Measurements from ENCODE around the gene SORCS2. TPM values are rescaled to one million over a fixed set of nuclear protein-coding genes. Genes with fewer than 3 reads are reported as not detected.

SORCS2 gene
- total and polyA plus RNA-seq, 9 donors = 7.4 to 24.9 (median 13.0) TPM

DNA sequence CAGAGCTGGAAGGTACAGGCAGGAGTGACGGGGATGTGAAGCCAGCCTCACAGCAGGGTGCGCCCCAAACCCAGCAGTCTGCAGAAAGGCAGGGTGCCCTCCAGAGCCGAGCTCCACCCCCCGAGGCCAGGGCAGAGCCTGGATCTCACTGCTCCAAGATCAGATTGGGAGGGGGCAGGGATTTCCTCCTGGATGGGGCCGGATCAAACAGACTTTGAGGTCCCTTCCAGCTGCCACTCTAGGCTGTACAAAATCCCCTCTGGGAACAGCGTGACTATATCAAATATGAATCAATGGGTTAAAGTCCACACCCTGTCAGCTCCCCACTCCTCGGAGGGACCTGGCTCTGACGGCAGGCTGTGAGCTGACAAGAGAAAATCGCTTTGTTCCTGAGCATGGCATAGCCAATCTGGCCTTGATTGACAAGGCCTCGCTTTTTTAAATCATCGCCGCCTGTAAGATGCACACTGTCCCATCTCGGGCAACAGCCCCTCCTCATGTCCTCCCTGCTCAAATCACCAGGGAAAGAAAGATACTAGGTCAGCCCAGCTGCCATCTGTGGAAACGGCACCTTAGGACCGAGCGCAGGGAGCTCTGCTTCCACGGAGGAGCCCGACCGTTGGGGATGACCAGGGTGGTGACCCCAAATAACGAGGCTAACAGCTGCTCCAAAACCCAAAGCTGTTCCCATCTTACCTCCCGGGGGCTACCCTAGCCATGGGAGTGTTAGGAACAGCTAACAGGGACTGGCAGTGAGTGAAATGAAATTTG lies 202.5 kb downstream of the SORCS2 start:
- no peak for DNase-seq
- H3K4me3 ChIP-seq (ENCODE audit: low read length) = no peak overlapping the region
- H3K36me3 ChIP-seq (ENCODE audit: control insufficient read depth, insufficient read depth, low read length) = no peaks in the 10 kb centered on the region
- H3K27ac ChIP-seq (ENCODE audit: low read length) = no peak overlapping the region
- WGBS (ENCODE audit: insufficient coverage) = 57% methylated on average over 12 of the region's 21 CpGs
- H3K9me3 ChIP-seq (replicated peaks; ENCODE audit: control insufficient read depth, low read depth, low read length) = no peaks in the 10 kb centered on the region
- H3K4me1 ChIP-seq (ENCODE audit: control insufficient read depth, insufficient read depth, low read length) = peaks cover 52% of the 10 kb centered on the region
- peaks cover 66% of the 10 kb centered on the region for H3K27me3 ChIP-seq (ENCODE audit: control insufficient read depth, insufficient read depth, low read length)

DNA sequence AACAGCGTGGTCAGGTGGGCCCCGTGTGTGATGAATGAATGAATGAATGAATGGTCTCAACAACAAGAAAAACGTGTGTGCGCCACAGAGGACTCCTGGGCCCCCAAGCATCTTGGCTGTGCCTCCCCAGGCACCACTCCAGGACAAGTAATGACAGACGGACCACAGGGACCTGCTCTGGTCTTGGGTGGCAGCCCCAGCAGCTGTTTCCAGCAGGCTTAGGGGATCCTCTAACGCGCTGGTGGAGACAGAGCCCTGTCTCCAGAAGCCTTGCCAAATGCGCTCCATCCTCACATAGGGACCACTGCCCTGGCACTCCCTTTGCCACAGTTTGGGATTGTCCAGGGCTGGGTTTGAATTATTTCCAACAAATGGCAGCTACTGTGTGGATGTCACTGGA lies 203.3 kb downstream of the SORCS2 start:
- H3K27ac ChIP-seq (ENCODE audit: low read length) = no peak overlapping the region
- H3K4me3 ChIP-seq (ENCODE audit: low read length) = no peak overlapping the region
- peak; percentile 49 for DNase-seq
- peaks cover 52% of the 10 kb centered on the region for H3K4me1 ChIP-seq (ENCODE audit: control insufficient read depth, insufficient read depth, low read length)
- H3K9me3 ChIP-seq (replicated peaks; ENCODE audit: control insufficient read depth, low read depth, low read length) = no peaks in the 10 kb centered on the region
- H3K36me3 ChIP-seq (ENCODE audit: control insufficient read depth, insufficient read depth, low read length) = no peaks in the 10 kb centered on the region
- WGBS (ENCODE audit: insufficient coverage) = 67% methylated on average over 6 of the region's 8 CpGs
- peaks cover 64% of the 10 kb centered on the region for H3K27me3 ChIP-seq (ENCODE audit: control insufficient read depth, insufficient read depth, low read length)

DNA sequence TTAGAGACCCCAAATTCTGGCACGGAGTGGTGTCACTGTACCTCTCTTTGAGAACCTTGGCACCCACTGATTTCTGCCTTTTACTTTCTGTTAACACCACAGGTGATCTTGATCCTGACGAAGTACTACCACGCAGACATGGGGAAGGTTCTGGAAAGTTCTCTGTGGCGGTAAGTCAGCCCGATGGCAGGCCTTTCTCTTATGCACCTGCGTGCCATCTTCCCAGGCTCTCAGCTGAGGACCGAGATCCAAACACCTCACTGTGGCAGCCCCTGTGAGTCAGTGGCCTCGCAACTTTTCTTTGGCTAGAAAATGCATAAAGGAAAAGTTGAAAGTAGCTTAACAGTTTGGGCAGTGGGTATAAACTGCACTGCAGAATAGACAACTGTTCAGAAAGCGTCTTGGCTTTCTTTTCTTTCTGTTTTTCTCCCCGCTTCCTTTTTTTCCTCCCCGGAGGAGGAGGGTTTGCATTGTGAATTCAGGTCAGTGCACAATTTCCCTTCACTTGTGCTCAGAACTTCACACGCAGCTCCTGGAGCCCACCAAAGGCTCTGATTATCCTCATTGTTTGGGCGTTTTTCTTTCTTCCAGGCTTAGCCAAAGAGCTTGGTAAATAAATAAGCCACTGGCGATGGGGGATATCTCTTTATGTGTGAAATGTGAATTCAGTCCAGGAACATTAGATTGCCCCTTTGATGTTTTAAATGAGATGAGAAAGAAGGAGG lies 204.0 kb downstream of the SORCS2 start:
- H3K27ac ChIP-seq (ENCODE audit: low read length) = no peak overlapping the region
- peaks cover 52% of the 10 kb centered on the region for H3K4me1 ChIP-seq (ENCODE audit: control insufficient read depth, insufficient read depth, low read length)
- WGBS (ENCODE audit: insufficient coverage) = 88% methylated on average over 9 of the region's 14 CpGs
- no peak overlapping the region for H3K4me3 ChIP-seq (ENCODE audit: low read length)
- peaks cover 59% of the 10 kb centered on the region for H3K27me3 ChIP-seq (ENCODE audit: control insufficient read depth, insufficient read depth, low read length)
- H3K36me3 ChIP-seq (ENCODE audit: control insufficient read depth, insufficient read depth, low read length) = no peaks in the 10 kb centered on the region
- no peak for DNase-seq
- H3K9me3 ChIP-seq (replicated peaks; ENCODE audit: control insufficient read depth, low read depth, low read length) = no peaks in the 10 kb centered on the region

DNA sequence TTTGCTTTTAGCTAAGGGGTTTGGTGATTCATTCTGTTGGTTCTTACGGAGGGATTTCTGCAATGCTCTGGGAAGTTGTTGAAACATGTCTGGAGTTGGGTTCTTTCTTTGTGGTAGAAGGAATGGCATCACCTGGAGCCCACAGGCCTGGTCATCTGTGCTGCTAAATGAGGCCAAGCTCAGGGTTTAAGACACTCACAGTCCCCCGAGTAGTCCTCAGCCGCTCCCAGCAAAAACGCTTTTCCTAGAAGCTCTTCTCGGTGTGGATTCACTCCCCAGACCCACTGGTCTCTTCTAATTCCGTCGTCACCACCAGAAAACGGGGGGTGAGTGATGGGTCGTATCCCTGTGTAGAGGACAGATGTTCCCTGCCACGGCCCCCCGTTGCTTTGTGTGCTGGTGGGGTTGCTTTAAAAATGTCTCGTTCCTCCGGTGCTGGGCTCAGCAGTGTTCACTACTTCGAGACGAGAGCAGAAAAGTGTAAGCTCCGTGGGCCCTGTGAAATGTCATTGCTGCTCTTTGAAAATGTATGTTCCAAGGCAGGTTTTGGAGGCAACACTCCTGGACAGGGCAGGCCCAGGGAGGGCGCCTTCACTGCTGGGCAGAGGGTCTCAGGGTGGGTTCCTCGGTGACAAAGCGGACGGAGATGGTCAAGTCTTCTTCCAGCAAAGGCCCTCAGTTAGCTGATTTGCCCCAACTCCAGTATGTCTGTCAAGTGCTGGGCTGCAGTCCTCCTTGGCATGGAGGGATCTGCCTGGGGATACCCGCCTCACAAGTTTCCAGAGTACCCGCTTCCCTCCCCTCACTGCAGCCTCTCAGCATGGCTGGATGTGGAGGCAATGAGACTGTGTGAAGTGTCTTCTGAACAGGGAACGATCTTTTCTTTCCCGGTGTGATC lies 205.1 kb downstream of the SORCS2 start:
- H3K4me1 ChIP-seq (ENCODE audit: control insufficient read depth, insufficient read depth, low read length) = peaks cover 52% of the 10 kb centered on the region
- H3K9me3 ChIP-seq (replicated peaks; ENCODE audit: control insufficient read depth, low read depth, low read length) = no peaks in the 10 kb centered on the region
- no peaks in the 10 kb centered on the region for H3K36me3 ChIP-seq (ENCODE audit: control insufficient read depth, insufficient read depth, low read length)
- DNase-seq = no peak
- H3K27ac ChIP-seq (ENCODE audit: low read length) = no peak overlapping the region
- H3K4me3 ChIP-seq (ENCODE audit: low read length) = no peak overlapping the region
- WGBS (ENCODE audit: insufficient coverage) = 65% methylated on average over 11 of the region's 24 CpGs
- H3K27me3 ChIP-seq (ENCODE audit: control insufficient read depth, insufficient read depth, low read length) = peaks cover 52% of the 10 kb centered on the region

DNA sequence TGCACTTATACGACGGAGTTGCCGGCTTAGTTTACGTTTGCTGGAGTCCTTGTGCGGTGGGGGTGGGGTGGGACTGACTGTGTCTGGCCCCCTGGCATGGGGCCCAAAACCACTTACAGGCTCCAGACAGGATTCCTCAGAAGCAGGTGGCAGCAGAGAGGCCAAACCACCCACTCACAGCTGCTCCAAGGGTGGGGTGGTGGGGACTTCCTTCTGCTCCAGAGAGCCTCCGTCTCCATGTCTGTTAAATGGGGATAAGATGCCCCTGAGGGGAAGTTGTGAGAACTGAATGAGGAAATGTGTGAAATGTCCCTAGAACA lies 205.7 kb downstream of the SORCS2 start:
- Histone ChIP-seq H3K9me3 (replicated peaks; ENCODE audit: control insufficient read depth, low read depth, low read length) (no peaks in the 10 kb centered on the region), H3K36me3 (ENCODE audit: control insufficient read depth, insufficient read depth, low read length) (no peaks in the 10 kb centered on the region), H3K4me1 (ENCODE audit: control insufficient read depth, insufficient read depth, low read length) (peaks cover 46% of the 10 kb centered on the region), H3K27ac (ENCODE audit: low read length) (no peak overlapping the region), H3K4me3 (ENCODE audit: low read length) (no peak overlapping the region), H3K27me3 (ENCODE audit: control insufficient read depth, insufficient read depth, low read length) (peaks cover 46% of the 10 kb centered on the region)
- no CpG with 5 or more reads among the region's 6 CpGs for WGBS (ENCODE audit: insufficient coverage)
- DNase-seq = peak; percentile 85

DNA sequence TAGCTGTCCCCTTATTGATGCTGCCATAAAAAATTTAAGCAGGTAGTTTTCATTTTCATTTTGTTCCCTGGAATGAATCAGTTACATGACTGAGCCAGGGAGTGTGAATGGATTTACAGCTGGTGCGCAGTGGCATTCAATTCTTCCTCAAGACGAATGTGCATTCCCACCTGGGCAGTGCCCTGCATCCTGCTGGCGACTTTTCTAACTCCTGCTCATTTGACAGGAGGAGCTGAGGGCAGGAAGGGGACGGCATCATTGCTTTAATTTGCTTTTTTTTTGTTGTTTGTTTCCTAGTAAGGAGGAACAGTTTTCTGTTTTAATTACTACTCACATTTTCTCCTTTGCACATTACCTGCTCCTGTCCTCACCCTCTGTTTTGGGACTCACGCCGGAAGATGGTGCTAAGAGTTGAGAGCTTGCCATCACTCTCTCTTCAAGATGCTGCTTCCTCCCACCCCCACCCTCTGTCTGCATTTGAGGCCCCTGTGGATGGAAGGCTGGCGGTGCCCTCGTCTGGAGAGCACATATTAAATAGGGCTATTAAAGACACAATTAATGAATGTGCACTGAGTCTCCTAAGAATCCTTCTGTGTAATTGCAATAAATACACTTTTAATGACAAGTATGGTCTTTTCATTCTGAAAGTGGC lies 206.6 kb downstream of the SORCS2 start:
- Histone ChIP-seq H3K27ac (ENCODE audit: low read length) (no peak overlapping the region), H3K4me3 (ENCODE audit: low read length) (no peak overlapping the region), H3K9me3 (replicated peaks; ENCODE audit: control insufficient read depth, low read depth, low read length) (no peaks in the 10 kb centered on the region), H3K4me1 (ENCODE audit: control insufficient read depth, insufficient read depth, low read length) (peaks cover 38% of the 10 kb centered on the region), H3K27me3 (ENCODE audit: control insufficient read depth, insufficient read depth, low read length) (peaks cover 37% of the 10 kb centered on the region), H3K36me3 (ENCODE audit: control insufficient read depth, insufficient read depth, low read length) (no peaks in the 10 kb centered on the region)
- DNase-seq = no peak
- WGBS (ENCODE audit: insufficient coverage) = 64% methylated on average over 2 of the region's 8 CpGs

DNA sequence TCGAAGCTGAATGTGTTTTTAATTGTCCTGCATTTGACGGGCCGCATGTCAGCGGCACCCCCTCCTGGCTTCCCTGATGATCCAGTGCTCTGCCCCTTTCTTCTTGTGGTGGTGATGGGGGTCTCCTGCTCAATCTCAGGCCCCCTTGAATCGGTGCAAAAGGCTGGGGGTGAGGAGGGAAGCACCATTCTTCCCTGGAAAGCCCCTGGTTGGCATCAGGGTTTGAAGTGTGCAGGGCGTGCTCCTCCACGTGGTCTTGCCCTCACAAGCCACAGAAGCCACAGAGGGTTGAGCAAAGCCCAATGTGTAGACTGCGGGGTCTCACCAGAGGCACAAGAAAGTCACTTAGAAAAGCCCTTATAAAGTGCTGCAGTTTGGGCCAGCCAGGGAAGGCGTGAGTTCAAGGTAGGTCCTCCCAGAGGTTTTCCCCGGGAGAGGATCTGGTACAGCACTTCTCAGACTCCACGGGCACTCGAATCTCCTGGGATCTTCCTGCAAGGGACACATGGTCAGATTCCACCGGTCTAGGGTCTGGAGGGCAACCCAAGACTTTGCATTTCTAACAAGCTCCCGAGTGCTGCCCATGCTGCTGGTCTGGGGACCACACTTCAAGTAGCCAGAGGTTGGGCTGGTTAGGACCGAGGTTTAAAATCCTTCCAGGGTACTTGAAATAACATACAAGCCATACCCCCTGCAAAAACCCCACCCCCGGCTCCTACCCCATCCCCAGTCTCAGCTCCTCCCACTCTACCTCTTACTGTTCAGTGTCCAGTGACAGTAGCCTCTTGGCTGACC lies 207.3 kb downstream of the SORCS2 start:
- 81% methylated on average over 14 of the region's 16 CpGs for WGBS (ENCODE audit: insufficient coverage)
- H3K4me3 ChIP-seq (ENCODE audit: low read length) = no peak overlapping the region
- H3K27me3 ChIP-seq (ENCODE audit: control insufficient read depth, insufficient read depth, low read length) = peaks cover 30% of the 10 kb centered on the region
- no peaks in the 10 kb centered on the region for H3K36me3 ChIP-seq (ENCODE audit: control insufficient read depth, insufficient read depth, low read length)
- DNase-seq = no peak
- no peak overlapping the region for H3K27ac ChIP-seq (ENCODE audit: low read length)
- H3K4me1 ChIP-seq (ENCODE audit: control insufficient read depth, insufficient read depth, low read length) = peaks cover 31% of the 10 kb centered on the region
- no peaks in the 10 kb centered on the region for H3K9me3 ChIP-seq (replicated peaks; ENCODE audit: control insufficient read depth, low read depth, low read length)

DNA sequence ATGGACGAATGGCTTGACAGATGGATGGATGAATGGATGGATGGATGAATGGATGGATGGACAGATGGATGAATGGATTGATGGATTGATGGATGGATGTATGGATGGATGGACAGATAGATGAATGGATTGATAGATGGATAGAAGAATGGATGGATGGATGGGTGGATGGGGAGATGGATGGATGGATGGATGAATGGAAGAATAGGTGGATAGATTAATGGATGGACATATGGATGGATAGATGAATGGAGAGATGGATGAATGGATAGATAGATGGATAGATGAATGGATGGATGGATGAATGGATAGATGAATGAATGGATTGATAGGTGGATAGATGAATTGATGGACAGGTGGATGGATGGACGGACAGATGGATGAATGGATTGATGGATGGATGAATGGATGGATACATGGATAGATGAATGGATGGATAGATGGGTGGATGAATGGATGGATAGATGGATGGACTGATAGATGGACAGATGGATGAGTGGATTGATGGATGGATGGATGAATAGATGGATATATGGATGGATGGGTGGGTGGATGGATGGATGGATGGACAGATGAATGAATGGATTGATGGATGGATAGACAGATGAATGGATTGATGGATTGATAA lies 208.4 kb downstream of the SORCS2 start:
- Histone ChIP-seq H3K9me3 (replicated peaks; ENCODE audit: control insufficient read depth, low read depth, low read length) (no peaks in the 10 kb centered on the region), H3K4me1 (ENCODE audit: control insufficient read depth, insufficient read depth, low read length) (peaks cover 20% of the 10 kb centered on the region), H3K27me3 (ENCODE audit: control insufficient read depth, insufficient read depth, low read length) (peaks cover 23% of the 10 kb centered on the region), H3K4me3 (ENCODE audit: low read length) (no peak overlapping the region), H3K27ac (ENCODE audit: low read length) (no peak overlapping the region), H3K36me3 (ENCODE audit: control insufficient read depth, insufficient read depth, low read length) (no peaks in the 10 kb centered on the region)
- 92% methylated on average over 2 of the region's 2 CpGs for WGBS (ENCODE audit: insufficient coverage)
- DNase-seq = no peak

DNA sequence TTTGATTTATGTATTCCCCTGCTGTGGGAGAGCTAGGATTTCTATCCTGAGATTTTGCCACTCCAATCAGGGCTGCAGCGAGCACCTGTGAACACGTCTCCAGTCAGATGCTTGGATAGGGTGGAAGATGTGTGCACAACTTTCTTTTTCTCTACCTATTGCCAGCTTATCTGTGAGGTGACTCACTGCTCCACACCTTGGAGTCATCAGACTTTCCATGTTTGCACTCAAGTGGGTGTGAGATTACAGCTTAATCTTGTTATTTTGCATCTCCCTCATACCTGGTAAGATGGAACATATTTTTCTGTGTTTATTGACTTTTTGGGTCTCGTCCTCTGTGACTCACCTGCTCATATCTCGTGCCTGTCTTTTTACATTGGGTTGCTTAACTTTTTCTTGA lies 210.2 kb downstream of the SORCS2 start:
- no peaks in the 10 kb centered on the region for H3K9me3 ChIP-seq (replicated peaks; ENCODE audit: control insufficient read depth, low read depth, low read length)
- H3K4me3 ChIP-seq (ENCODE audit: low read length) = no peak overlapping the region
- no peaks in the 10 kb centered on the region for H3K36me3 ChIP-seq (ENCODE audit: control insufficient read depth, insufficient read depth, low read length)
- WGBS (ENCODE audit: insufficient coverage) = 71% methylated on average over 1 of the region's 4 CpGs
- no peak overlapping the region for H3K27ac ChIP-seq (ENCODE audit: low read length)
- DNase-seq = no peak
- peaks cover 7% of the 10 kb centered on the region for H3K4me1 ChIP-seq (ENCODE audit: control insufficient read depth, insufficient read depth, low read length)
- peaks cover 16% of the 10 kb centered on the region for H3K27me3 ChIP-seq (ENCODE audit: control insufficient read depth, insufficient read depth, low read length)
